Measurements from ENCODE around the gene KRT26. TPM values are rescaled to one million over a fixed set of nuclear protein-coding genes. Genes with fewer than 3 reads are reported as not detected.
"Not testable (repeated sequence)": the region's sequence is repeated elsewhere in the genome, so short reads cannot be mapped to it uniquely, and the experiment has no call there.

KRT26 gene
- total RNA-seq, 4 donors from 2014 or later, result not detected

GRCh38 chr17:40753804-40754203 lies 18.2 kb downstream of the KRT26 start:
- ATAC-seq, result no peak
- no peaks in the 10 kb centered on the region for H3K9me3 ChIP-seq
- no peak overlapping the region for H3K4me3 ChIP-seq
- no peaks in the 10 kb centered on the region for H3K36me3 ChIP-seq
- WGBS, 2 donors (ENCODE audit: low coverage in 1 of 2), result 90 to 91% methylated on average over 3 of the region's 3 CpGs
- no peaks in the 10 kb centered on the region for H3K4me1 ChIP-seq
- TF ChIP-seq POLR2A (IDR thresholded peaks at IDR 0.05) (no peak), POLR2AphosphoS5 (IDR thresholded peaks at IDR 0.05) (no peak), EP300 (IDR thresholded peaks at IDR 0.05) (no peak), CTCF (IDR thresholded peaks at IDR 0.05) (no peak)
- H3K27me3 ChIP-seq, result peaks cover 25% of the 10 kb centered on the region
- H3K27ac ChIP-seq, result no peak overlapping the region

DNA sequence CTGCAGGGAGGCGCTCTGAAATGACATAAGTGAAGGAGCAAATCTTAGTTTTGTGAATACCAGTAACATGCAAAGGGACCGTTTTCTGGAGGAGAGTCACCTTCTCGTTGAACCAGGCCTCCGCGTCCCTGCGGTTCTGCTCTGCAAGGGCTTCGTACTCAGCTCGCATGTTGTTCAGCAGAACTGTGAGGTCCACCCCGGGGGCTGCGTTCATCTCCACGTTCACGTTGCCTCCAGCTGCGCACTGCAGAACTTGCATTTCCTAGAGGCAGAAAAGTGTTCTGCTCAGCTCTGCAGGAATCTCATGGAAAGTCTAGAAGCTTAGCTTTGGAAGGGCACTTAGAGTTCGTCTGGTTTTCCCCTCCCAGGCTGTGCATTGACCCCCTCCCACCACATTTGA lies 20.9 kb downstream of the KRT26 start:
- WGBS, 2 donors (ENCODE audit: low coverage in 1 of 2), result 80 to 83% methylated on average over 7 to 11 of the region's 14 CpGs
- ATAC-seq, result no peak
- no peak overlapping the region for H3K27ac ChIP-seq
- TF ChIP-seq POLR2AphosphoS5 (IDR thresholded peaks at IDR 0.05) (no peak), POLR2A (IDR thresholded peaks at IDR 0.05) (no peak), EP300 (IDR thresholded peaks at IDR 0.05) (no peak), CTCF (IDR thresholded peaks at IDR 0.05) (no peak)
- H3K4me1 ChIP-seq, result no peaks in the 10 kb centered on the region
- no peaks in the 10 kb centered on the region for H3K9me3 ChIP-seq
- no peaks in the 10 kb centered on the region for H3K36me3 ChIP-seq
- no peak overlapping the region for H3K4me3 ChIP-seq
- H3K27me3 ChIP-seq, result peaks cover 32% of the 10 kb centered on the region

GRCh38 chr17:40750391-40750790 lies 21.6 kb downstream of the KRT26 start:
- Histone ChIP-seq H3K27ac (no peak overlapping the region), H3K9me3 (no peaks in the 10 kb centered on the region), H3K36me3 (no peaks in the 10 kb centered on the region), H3K4me3 (no peak overlapping the region), H3K27me3 (peaks cover 32% of the 10 kb centered on the region), H3K4me1 (no peaks in the 10 kb centered on the region)
- TF ChIP-seq POLR2AphosphoS5 (IDR thresholded peaks at IDR 0.05) (no peak), CTCF (IDR thresholded peaks at IDR 0.05) (no peak), POLR2A (IDR thresholded peaks at IDR 0.05) (no peak), EP300 (IDR thresholded peaks at IDR 0.05) (no peak)
- WGBS, 2 donors (ENCODE audit: low coverage in 1 of 2), result 33% methylated on average over 4 of the region's 6 CpGs; no CpG with 5 or more reads in 1 of the 2 donors
- ATAC-seq, result no peak

DNA sequence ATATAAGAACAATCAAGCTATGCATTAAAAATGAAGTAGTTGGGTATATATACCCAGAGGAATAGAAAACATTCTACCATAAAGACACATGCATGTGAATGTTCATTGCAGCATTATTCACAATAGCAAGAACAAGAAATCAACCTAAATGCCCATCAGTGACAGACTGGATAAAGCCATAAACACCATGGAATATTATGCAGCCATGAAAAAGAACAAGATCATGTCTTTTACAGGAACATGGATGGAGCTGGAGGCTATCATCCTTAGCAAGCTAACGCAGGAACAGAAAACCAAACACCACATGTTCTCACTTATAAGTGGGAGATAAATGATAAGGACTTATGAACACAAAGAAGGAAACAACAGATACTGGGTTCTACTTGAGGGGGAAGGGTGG lies 23.3 kb downstream of the KRT26 start:
- H3K4me1 ChIP-seq, H3K9me3 ChIP-seq, H3K36me3 ChIP-seq, ATAC-seq, H3K27ac ChIP-seq, H3K4me3 ChIP-seq: not testable (repeated sequence)
- H3K27me3 ChIP-seq, result peaks cover 44% of the 10 kb centered on the region
- 71 to 100% methylated on average over 1 of the region's 1 CpG for WGBS, 2 donors (ENCODE audit: low coverage in 1 of 2)

DNA sequence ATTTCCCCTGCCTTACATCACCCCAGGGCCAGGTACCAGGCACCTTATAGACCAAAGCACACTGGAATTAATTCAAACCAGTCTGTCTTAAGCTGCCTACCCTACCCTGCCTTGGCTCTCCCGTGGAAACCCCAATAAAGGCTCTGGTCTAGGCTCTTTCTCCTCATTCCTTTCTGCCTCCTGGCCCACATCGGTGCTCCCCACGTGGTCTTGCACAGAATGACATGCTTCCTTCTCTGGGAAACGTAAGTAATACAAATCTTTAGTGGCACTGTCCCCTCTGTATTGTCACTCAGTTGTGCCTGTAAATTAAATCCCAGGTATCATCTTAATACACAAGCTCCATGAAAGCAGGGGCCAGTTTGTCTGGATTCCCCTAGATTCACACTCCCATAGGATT lies 33.4 kb downstream of the KRT26 start:
- 48 to 65% methylated on average over 4 of the region's 4 CpGs for WGBS, 2 donors (ENCODE audit: low coverage in 1 of 2)

More for the DNA sequence above, 33.4 kb downstream of the KRT26 start:
- no peak for ATAC-seq
- TF ChIP-seq POLR2A (IDR thresholded peaks at IDR 0.05) (no peak), POLR2AphosphoS5 (IDR thresholded peaks at IDR 0.05) (no peak), CTCF (IDR thresholded peaks at IDR 0.05) (no peak), EP300 (IDR thresholded peaks at IDR 0.05) (no peak)
- peaks cover 26% of the 10 kb centered on the region for H3K27me3 ChIP-seq
- H3K4me1 ChIP-seq, result no peaks in the 10 kb centered on the region
- H3K36me3 ChIP-seq, result no peaks in the 10 kb centered on the region
- H3K4me3 ChIP-seq, result no peak overlapping the region
- H3K27ac ChIP-seq, result no peak overlapping the region
- peaks cover 0 to 21% (median 0%) of the 10 kb centered on the region in 3 donors for H3K9me3 ChIP-seq
